HepG2 (cell line): Measurements from ENCODE around the gene RPS27L. TPM values are rescaled to one million over a fixed set of nuclear protein-coding genes. Genes with fewer than 3 reads are reported as not detected.

ENCODE experiments used
- FOSL2 ChIP-seq: sonication (generic); formaldehyde crosslinking; IDR thresholded peaks from 2 replicates; pipeline ENCODE4 v1.4.0; 2020; ENCODE audit warnings: missing genetic modification reagents
- HDAC6 ChIP-seq: fragments of 200-600 bp; sonication (generic); IDR thresholded peaks from 2 replicates; pipeline ENCODE4 v1.7.0; 2017; ENCODE audit warnings: mild to moderate bottlenecking, antibody characterized with exemption, low read length, low read depth
- HIVEP1 ChIP-seq: sonication (generic); formaldehyde crosslinking; IDR thresholded peaks from 2 replicates; pipeline ENCODE4 v1.4.0; 2020; ENCODE audit warnings: mild to moderate bottlenecking, missing genetic modification reagents
- HNF4G ChIP-seq, 2 experiments: sonication (generic) in 1 of 2; formaldehyde crosslinking in 1 of 2; IDR thresholded peaks; 2 replicates each; pipeline versions ENCODE4 v1.4.0 to v1.6.1; 2011 to 2020; ENCODE audit warnings: borderline replicate concordance in 2 of 2, low read depth in 2 of 2, mild to moderate bottlenecking in 2 of 2, low read length in 1 of 2, missing genetic modification reagents in 1 of 2, moderate library complexity in 1 of 2
- HNRNPK ChIP-seq: fragments of 200-400 bp; formaldehyde crosslinking; IDR thresholded peaks from 2 replicates; pipeline ENCODE4 v1.6.1; 2018; ENCODE audit warnings: low read length, low read depth, moderate library complexity, mild to moderate bottlenecking; ENCODE audit not compliant: poor library complexity, severe bottlenecking
- LCORL ChIP-seq, 2 experiments: fragments of 450-650 bp in 1 of 2; sonication (generic) in 1 of 2; formaldehyde crosslinking in 1 of 2; IDR thresholded peaks; 2 replicates each; pipeline versions ENCODE4 v1.5.0 to v1.6.1; 2017 to 2020; ENCODE audit warnings: antibody characterized with exemption in 1 of 2, missing genetic modification reagents in 1 of 2
- MNT ChIP-seq: fragments of 450-650 bp; IDR thresholded peaks from 2 replicates; pipeline ENCODE4 v1.6.1; 2016
- NFKB2 ChIP-seq: sonication (generic); formaldehyde crosslinking; IDR thresholded peaks from 2 replicates; pipeline ENCODE4 v1.4.0; 2020; ENCODE audit warnings: missing genetic modification reagents, borderline replicate concordance
- NFYC ChIP-seq: IDR thresholded peaks from 2 replicates; pipeline ENCODE4 v1.6.1; 2016; ENCODE audit warnings: missing genetic modification reagents, missing compliant biosample characterization
- SAFB2 ChIP-seq: sonication (generic); formaldehyde crosslinking; IDR thresholded peaks from 2 replicates; pipeline ENCODE4 v1.5.1; 2020; ENCODE audit warnings: missing genetic modification reagents, low read depth, mild to moderate bottlenecking, borderline replicate concordance
- SRSF4 ChIP-seq: fragments of 200-400 bp; formaldehyde crosslinking; IDR thresholded peaks from one replicate; pipeline ENCODE4 v1.6.1; 2018; ENCODE audit warnings: mild to moderate bottlenecking, low read depth, low read length, moderate library complexity; ENCODE audit not compliant: poor library complexity, severe bottlenecking
- TAF1 ChIP-seq: sonication (generic); formaldehyde crosslinking; IDR thresholded peaks from 2 replicates; pipeline ENCODE4 v1.4.0; 2020; ENCODE audit warnings: missing genetic modification reagents
- UBTF ChIP-seq: sonication (generic); formaldehyde crosslinking; IDR thresholded peaks from 2 replicates; pipeline ENCODE4 v1.4.0; 2020; ENCODE audit warnings: mild to moderate bottlenecking, missing genetic modification reagents
- WIZ ChIP-seq: sonication (generic); formaldehyde crosslinking; IDR thresholded peaks from 2 replicates; pipeline ENCODE4 v1.5.1; 2020; ENCODE audit warnings: mild to moderate bottlenecking, missing genetic modification reagents
- XRCC5 ChIP-seq: fragments of 200-400 bp; formaldehyde crosslinking; optimal IDR thresholded peaks from 2 replicates; pipeline ENCODE3; 2017; ENCODE audit warnings: mild to moderate bottlenecking, low read length
- ZBTB33 ChIP-seq: sonication (generic); formaldehyde crosslinking; IDR thresholded peaks from 2 replicates; pipeline ENCODE4 v1.4.0; 2020; ENCODE audit warnings: missing genetic modification reagents
- ZBTB38 ChIP-seq: sonication (generic); formaldehyde crosslinking; IDR thresholded peaks from 2 replicates; pipeline ENCODE4 v1.5.1; 2020; ENCODE audit warnings: mild to moderate bottlenecking, missing genetic modification reagents
- ZNF225 ChIP-seq: sonication (generic); formaldehyde crosslinking; IDR thresholded peaks from 2 replicates; pipeline ENCODE4 v1.4.0; 2020; ENCODE audit warnings: mild to moderate bottlenecking, missing genetic modification reagents
- ZNF367 ChIP-seq: sonication (generic); formaldehyde crosslinking; IDR thresholded peaks from 2 replicates; pipeline ENCODE4 v1.4.0; 2020; ENCODE audit warnings: missing genetic modification reagents, borderline replicate concordance
- ZNF468 ChIP-seq: sonication (generic); formaldehyde crosslinking; IDR thresholded peaks from 2 replicates; pipeline ENCODE4 v1.8.0; 2022; ENCODE audit warnings: mild to moderate bottlenecking, moderate library complexity, missing genetic modification reagents
- ZNF556 ChIP-seq: sonication (generic); formaldehyde crosslinking; IDR thresholded peaks from 2 replicates; pipeline ENCODE4 v1.4.0; 2020; ENCODE audit warnings: mild to moderate bottlenecking, missing genetic modification reagents, borderline replicate concordance
- ZNF563 ChIP-seq: sonication (generic); formaldehyde crosslinking; IDR thresholded peaks from 2 replicates; pipeline ENCODE4 v1.8.0; 2022; ENCODE audit warnings: mild to moderate bottlenecking, moderate library complexity, missing genetic modification reagents
- ZNF790 ChIP-seq: sonication (generic); formaldehyde crosslinking; IDR thresholded peaks from 2 replicates; pipeline ENCODE4 v1.8.0; 2022; ENCODE audit warnings: missing genetic modification reagents, mild to moderate bottlenecking, borderline replicate concordance
- ZSCAN29 ChIP-seq: sonication (generic); formaldehyde crosslinking; conservative IDR thresholded peaks from 2 replicates; pipeline ENCODE4 v1.4.0; 2020; ENCODE audit warnings: mild to moderate bottlenecking, missing genetic modification reagents
- polyA plus RNA-seq, 8 experiments: library from polyadenylated mRNA; depleted of rRNA in 3 of 8; stranded (reverse) in 7 of 8; unstranded in 1 of 8; fragments of >200 nt; fragmentation: Illumina TruSeq in 4 of 8; extraction: Trizol in 4 of 8; gene quantifications; 2 replicates each; pipeline versions ENCODE4 v1.2.1 to v1.2.3, GENCODE V29; 2011 to 2016; ENCODE audit warnings: low read depth in 4 of 8, missing spikeins in 1 of 8, mixed read lengths in 1 of 8; ENCODE audit not compliant: insufficient read depth in 1 of 8
- total RNA-seq, 5 experiments: library from RNA; depleted of rRNA; stranded (reverse); fragments of >200 nt; fragmentation: Illumina TruSeq; extraction: Trizol; gene quantifications; 2 replicates each; pipeline ENCODE4 v1.2.3, GENCODE V29; 2016; ENCODE audit warnings: low read depth in 1 of 5

The RPS27L gene
- total and polyA plus RNA-seq, 2 of the 13 experiments (the other 11 are each of a cell fraction or from before 2014, with no cell fraction given) = 231 to 433 TPM

GRCh38 chr15:63157118-63157843 is at the start of gene RPS27L (continued):
- TF ChIP-seq MNT (peak; percentile 52), HNF4G (IDR thresholded peaks at IDR 0.05; ENCODE audit: borderline replicate concordance, low read depth, low read length) (0 out of 2 replicates have a peak, but pooled peaks have one; percentile 19), HNF4G (CRISPR knock-in tag; IDR thresholded peaks at IDR 0.05; ENCODE audit: borderline replicate concordance, low read depth) (no peak), ZNF790 (CRISPR knock-in tag) (no peak), HNRNPK (no peak), ZBTB38 (CRISPR knock-in tag) (no peak), ZSCAN29 (CRISPR knock-in tag) (no peak; the same call in 1 of the 2 replicates), TAF1 (CRISPR knock-in tag) (peak; percentile 99), NFKB2 (peak; percentile 96; the same call in 1 of the 2 replicates), LCORL (IDR thresholded peaks at IDR 0.05) (no peak), LCORL (CRISPR knock-in tag; IDR thresholded peaks at IDR 0.05) (no peak), ZNF563 (peak; percentile 71), ZBTB33 (CRISPR knock-in tag) (no peak), XRCC5 (peak; percentile 44), FOSL2 (CRISPR knock-in tag) (peak; percentile 51), WIZ (CRISPR knock-in tag) (0 out of 2 replicates have a peak, but pooled peaks have one; percentile 19), SAFB2 (CRISPR knock-in tag) (peak; percentile 42; the same call in 1 of the 2 replicates), ZNF225 (CRISPR knock-in tag) (no peak), UBTF (CRISPR knock-in tag) (peak; percentile 91), SRSF4 (no peak), HIVEP1 (peak; percentile 84), HDAC6 (no peak), ZNF556 (CRISPR knock-in tag) (no peak), NFYC (peak; percentile 22; the same call in 1 of the 2 replicates), ZNF468 (no peak), ZNF367 (CRISPR knock-in tag) (peak; percentile 66; the same call in 1 of the 2 replicates)
